LNCaP clone FGC (cell line): ENCODE results near the gene TFCP2.

Experiments used
- DNase-seq: peaks from one replicate; pipeline ENCODE4 v3.0.0-alpha.2; 2011; ENCODE audit warnings: low read depth
- H3K4me3 ChIP-seq: 2 replicates; pipeline ENCODE4 v1.5.1; 2011; ENCODE audit warnings: mild to moderate bottlenecking, low read depth, low read length, control low read depth
- TF ChIP-seq, protein P1 (sequence below): IDR thresholded peaks from 2 replicates; pipeline ENCODE4 v1.5.1; 2012; ENCODE audit warnings: mild to moderate bottlenecking; ENCODE audit not compliant: control insufficient read depth, insufficient read depth; ENCODE audit errors: extremely low read depth

Gene TFCP2

DNA sequence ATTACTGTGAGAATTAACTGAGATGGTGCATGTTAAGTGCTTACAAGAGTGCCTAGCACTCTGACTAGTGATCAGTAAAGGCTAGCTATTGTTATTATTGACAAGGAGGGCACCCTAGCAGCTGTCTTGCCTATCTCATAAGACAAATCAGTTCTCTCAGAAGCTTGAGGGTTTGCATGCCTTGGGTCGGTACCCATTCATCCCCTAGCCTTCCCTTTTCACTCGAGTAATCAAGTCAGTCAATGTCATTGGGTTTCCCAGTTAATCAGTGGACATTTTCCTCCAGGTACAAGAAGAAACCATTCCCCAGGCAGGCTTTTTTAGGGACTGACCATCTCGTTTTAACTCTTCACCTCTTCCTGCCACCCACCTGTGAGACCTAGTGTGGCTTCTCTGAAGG lies 10.4 kb upstream of the TFCP2 start:
- DNase-seq, result no peak
- TF ChIP-seq, protein P1, sequence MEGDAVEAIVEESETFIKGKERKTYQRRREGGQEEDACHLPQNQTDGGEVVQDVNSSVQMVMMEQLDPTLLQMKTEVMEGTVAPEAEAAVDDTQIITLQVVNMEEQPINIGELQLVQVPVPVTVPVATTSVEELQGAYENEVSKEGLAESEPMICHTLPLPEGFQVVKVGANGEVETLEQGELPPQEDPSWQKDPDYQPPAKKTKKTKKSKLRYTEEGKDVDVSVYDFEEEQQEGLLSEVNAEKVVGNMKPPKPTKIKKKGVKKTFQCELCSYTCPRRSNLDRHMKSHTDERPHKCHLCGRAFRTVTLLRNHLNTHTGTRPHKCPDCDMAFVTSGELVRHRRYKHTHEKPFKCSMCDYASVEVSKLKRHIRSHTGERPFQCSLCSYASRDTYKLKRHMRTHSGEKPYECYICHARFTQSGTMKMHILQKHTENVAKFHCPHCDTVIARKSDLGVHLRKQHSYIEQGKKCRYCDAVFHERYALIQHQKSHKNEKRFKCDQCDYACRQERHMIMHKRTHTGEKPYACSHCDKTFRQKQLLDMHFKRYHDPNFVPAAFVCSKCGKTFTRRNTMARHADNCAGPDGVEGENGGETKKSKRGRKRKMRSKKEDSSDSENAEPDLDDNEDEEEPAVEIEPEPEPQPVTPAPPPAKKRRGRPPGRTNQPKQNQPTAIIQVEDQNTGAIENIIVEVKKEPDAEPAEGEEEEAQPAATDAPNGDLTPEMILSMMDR, result no peak
- H3K4me3 ChIP-seq, result no peak overlapping the region

DNA sequence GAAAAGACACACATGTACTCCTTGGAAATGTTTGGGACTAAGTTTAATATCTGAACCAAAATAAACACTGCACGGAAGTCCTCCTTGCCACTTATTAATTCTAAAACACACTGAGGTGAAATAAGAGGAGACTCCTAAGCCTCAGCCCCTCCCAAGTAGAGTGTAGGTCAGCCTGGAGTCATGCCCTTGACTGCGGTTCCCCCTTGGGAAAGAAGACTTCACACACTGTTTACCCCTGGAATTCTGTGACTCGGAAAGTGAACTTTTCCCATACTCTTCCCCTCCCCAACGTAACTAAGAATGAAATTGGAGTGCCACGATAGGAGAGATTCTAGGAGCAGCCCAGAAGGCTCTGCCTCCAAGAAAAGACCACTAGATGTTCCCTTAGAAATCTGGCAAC lies 8.6 kb upstream of the TFCP2 start:
- H3K4me3 ChIP-seq, result no peak overlapping the region
- no peak for DNase-seq
- TF ChIP-seq, protein P1, result no peak

DNA sequence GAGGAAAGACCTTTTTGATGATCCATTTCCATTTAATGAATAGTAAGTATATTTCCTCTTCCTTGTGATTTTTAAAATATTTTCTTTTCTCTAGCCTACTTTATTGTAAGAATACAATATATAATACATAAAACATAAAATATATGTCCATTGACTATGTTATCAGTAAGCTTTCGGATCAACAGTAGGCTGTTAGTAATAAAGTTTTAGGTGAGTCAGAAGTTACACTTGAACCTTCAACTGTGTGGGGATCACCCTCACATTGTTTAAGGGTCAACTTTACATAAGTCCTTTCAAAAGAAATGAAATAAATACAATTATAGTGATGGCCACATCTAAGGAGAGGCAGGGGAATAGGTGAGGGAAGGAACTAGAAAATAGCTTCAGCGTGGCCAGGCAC lies 5.0 kb upstream of the TFCP2 start:
- DNase-seq, result no peak
- TF ChIP-seq, protein P1, result no peak
- no peak overlapping the region for H3K4me3 ChIP-seq

DNA sequence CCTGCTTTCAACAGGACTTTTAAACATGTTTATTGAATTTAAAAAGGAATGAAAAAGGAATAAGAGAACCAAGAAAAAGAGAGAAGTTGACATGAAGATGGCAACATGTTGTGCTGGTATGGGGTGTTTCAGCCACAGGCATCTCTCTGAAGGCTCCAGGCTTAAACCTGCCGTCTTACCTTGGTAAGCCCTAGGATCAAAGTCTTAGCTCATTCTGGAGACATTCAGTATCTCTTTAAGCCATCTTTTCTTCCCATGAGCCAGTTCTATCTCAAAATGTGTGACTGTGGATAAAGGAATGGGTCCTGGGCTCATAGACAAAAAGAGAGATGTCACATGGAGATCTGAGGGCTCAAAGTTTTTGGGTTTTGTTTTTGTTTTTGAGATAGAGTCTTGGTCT lies 1.6 kb upstream of the TFCP2 start:
- H3K4me3 ChIP-seq, result no peak overlapping the region
- TF ChIP-seq, protein P1, result no peak
- DNase-seq, result no peak

DNA sequence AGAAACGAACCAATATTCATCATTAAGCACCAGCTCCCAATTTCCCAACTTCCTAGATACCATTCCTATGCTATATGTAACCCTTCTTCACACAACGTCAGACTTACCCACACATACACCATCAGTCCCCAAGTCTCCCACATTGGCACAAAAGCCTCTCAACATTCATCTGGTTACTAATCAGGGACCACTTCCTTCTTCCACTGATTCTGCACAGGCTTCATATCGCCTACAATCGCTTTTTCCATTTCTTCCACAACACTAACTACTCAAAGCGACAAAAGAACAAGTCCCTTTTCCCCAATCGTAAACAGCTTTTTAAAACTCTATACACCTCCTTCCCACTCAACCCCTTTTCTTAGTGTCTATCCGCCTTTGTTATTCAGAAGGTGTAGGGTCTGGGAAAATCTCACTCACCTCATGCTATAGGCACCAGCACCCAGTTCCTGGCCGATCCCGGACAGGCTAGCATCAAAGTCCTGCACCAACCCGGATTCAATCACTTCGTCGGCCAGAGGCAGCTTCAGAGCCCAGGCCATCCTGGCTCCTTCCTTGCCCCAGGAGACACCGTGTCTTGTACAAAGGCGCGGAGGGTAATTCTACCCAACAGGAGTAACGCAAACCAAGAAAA lies 936 bp downstream of the TFCP2 start:
- TF ChIP-seq, protein P1, result no peak
- DNase-seq, result no peak
- no peak overlapping the region for H3K4me3 ChIP-seq

DNA sequence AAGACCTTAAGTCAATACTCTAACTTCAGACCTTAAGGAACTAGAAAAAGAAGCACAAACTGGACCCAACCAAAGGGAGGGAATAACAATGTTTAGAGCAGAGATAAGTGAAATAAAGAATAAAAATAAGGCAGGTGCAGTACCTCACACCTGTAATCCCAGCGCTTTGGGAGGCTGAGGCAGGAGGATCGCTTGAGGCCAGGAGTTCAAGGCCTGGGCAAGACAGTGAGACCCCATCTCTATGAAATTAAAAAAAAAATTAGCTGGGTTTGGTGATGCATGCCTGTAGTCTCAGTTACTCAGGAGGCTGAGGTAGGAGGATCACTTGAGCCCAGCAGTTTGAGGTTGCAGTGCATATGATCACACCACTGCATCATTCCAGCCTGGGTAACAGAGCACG lies 9.1 kb downstream of the TFCP2 start:
- H3K4me3 ChIP-seq, result no peak overlapping the region
- DNase-seq, result no peak
- TF ChIP-seq, protein P1, result no peak

DNA sequence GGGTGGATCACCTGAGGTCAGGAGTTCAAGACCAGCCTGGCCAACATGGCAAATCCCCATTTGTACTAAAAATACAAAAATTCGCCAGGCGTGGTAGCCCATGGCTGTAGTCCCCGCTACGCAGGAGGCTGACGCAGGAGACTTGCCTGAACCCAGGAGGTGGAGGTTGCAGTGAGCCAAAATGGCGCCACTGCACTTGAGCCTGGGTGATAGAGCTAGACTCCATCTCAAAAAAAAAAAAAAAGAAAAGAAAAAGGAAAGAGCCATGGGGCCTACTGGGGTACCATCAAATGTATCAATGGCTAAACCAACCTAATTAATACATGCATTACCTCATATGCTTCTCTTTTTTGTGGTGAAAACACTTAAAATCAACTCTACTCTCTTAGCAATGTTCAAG lies 10.7 kb downstream of the TFCP2 start:
- H3K4me3 ChIP-seq, result no peak overlapping the region
- TF ChIP-seq, protein P1, result no peak
- DNase-seq, result no peak
